ENCODE data around the gene ABCG1.

GRCh38 chr21:42295845-42296244, 76.9 kb downstream of the ABCG1 start:
- TF ChIP-seq CTCF (IDR thresholded peaks at IDR 0.05; ENCODE audit: insufficient read depth, low read depth, low read length) (no peak), EZH2 (IDR thresholded peaks at IDR 0.05; ENCODE audit: insufficient read depth, low read length) (no peak)

All from astrocyte (in vitro differentiated cells and primary cell).